ENCODE data around the gene MTRF1L.

Gene MTRF1L

DNA sequence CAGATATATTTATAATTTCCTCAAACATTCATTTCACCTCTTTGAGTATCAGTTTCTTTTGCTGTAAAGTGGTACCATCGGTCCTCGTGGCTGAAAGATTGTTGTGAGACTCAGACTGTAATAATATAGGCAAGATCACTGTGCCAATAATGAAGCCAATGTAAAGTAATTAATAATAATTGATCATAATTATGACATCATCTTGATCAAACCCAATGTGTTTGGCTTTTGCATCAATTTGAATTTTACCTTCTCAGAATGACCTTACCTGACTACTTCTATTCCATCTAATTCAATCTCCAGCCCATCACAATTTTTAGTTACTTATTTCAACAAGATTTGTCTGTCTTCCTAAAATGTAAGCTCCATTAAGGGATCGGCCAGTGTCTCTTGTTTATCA lies 15.8 kb upstream of the MTRF1L start:
- Histone ChIP-seq H3K27me3 (ENCODE audit: insufficient read depth, poor library complexity, severe bottlenecking) (peaks cover 2% of the 10 kb centered on the region), H3K27ac (replicated peaks) (no peak overlapping the region), H3K4me3 (replicated peaks; ENCODE audit: insufficient read depth, low read length) (no peak overlapping the region)
- DNase-seq (ENCODE audit: low read depth in 1 of 2, low spot score in 1 of 2), result no peak
- TF ChIP-seq, protein P1, sequence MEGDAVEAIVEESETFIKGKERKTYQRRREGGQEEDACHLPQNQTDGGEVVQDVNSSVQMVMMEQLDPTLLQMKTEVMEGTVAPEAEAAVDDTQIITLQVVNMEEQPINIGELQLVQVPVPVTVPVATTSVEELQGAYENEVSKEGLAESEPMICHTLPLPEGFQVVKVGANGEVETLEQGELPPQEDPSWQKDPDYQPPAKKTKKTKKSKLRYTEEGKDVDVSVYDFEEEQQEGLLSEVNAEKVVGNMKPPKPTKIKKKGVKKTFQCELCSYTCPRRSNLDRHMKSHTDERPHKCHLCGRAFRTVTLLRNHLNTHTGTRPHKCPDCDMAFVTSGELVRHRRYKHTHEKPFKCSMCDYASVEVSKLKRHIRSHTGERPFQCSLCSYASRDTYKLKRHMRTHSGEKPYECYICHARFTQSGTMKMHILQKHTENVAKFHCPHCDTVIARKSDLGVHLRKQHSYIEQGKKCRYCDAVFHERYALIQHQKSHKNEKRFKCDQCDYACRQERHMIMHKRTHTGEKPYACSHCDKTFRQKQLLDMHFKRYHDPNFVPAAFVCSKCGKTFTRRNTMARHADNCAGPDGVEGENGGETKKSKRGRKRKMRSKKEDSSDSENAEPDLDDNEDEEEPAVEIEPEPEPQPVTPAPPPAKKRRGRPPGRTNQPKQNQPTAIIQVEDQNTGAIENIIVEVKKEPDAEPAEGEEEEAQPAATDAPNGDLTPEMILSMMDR (IDR thresholded peaks at IDR 0.05; ENCODE audit: insufficient read depth, low read length), result no peak
- TF ChIP-seq GABPA (IDR thresholded peaks at IDR 0.05; ENCODE audit: low read depth) (no peak), SPI1 (IDR thresholded peaks at IDR 0.05; ENCODE audit: borderline replicate concordance, low read depth) (no peak), POLR2AphosphoS5 (IDR thresholded peaks at IDR 0.05; ENCODE audit: low read depth) (no peak)
- TF ChIP-seq, protein P2, sequence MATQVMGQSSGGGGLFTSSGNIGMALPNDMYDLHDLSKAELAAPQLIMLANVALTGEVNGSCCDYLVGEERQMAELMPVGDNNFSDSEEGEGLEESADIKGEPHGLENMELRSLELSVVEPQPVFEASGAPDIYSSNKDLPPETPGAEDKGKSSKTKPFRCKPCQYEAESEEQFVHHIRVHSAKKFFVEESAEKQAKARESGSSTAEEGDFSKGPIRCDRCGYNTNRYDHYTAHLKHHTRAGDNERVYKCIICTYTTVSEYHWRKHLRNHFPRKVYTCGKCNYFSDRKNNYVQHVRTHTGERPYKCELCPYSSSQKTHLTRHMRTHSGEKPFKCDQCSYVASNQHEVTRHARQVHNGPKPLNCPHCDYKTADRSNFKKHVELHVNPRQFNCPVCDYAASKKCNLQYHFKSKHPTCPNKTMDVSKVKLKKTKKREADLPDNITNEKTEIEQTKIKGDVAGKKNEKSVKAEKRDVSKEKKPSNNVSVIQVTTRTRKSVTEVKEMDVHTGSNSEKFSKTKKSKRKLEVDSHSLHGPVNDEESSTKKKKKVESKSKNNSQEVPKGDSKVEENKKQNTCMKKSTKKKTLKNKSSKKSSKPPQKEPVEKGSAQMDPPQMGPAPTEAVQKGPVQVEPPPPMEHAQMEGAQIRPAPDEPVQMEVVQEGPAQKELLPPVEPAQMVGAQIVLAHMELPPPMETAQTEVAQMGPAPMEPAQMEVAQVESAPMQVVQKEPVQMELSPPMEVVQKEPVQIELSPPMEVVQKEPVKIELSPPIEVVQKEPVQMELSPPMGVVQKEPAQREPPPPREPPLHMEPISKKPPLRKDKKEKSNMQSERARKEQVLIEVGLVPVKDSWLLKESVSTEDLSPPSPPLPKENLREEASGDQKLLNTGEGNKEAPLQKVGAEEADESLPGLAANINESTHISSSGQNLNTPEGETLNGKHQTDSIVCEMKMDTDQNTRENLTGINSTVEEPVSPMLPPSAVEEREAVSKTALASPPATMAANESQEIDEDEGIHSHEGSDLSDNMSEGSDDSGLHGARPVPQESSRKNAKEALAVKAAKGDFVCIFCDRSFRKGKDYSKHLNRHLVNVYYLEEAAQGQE (IDR thresholded peaks at IDR 0.05; ENCODE audit: insufficient replicate concordance, low read depth), result no peak

DNA sequence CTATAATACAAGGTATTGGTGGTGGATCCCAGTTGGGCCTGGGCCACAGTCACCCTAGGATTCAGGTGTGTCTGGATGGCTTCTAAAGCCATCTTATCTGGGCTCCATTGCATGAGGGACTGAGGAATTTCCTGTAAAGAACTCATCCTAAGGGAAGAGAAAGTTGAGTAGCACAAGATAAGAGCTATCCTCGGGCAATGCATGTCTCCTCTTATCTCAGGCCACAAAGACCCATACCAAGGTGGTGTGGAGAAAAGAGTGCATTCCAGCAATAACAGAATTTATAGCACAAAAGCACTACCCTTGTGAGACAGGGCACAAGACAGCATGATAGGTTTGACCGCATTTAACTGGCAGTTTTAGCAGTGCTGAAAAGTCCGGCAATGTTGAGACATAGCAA lies 14.3 kb upstream of the MTRF1L start:
- no peak overlapping the region for H3K4me3 ChIP-seq (replicated peaks; ENCODE audit: insufficient read depth, low read length)
- no peak for DNase-seq (ENCODE audit: low read depth in 1 of 2, low spot score in 1 of 2)
- peaks cover 2% of the 10 kb centered on the region for H3K27me3 ChIP-seq (ENCODE audit: insufficient read depth, poor library complexity, severe bottlenecking)
- TF ChIP-seq, protein P2 (IDR thresholded peaks at IDR 0.05; ENCODE audit: insufficient replicate concordance, low read depth), result no peak
- TF ChIP-seq, protein P1 (IDR thresholded peaks at IDR 0.05; ENCODE audit: insufficient read depth, low read length), result no peak
- no peak for TF ChIP-seq SPI1 (IDR thresholded peaks at IDR 0.05; ENCODE audit: borderline replicate concordance, low read depth)
- TF ChIP-seq GABPA (IDR thresholded peaks at IDR 0.05; ENCODE audit: low read depth), result no peak
- no peak for TF ChIP-seq POLR2AphosphoS5 (IDR thresholded peaks at IDR 0.05; ENCODE audit: low read depth)
- H3K27ac ChIP-seq (replicated peaks), result no peak overlapping the region

DNA sequence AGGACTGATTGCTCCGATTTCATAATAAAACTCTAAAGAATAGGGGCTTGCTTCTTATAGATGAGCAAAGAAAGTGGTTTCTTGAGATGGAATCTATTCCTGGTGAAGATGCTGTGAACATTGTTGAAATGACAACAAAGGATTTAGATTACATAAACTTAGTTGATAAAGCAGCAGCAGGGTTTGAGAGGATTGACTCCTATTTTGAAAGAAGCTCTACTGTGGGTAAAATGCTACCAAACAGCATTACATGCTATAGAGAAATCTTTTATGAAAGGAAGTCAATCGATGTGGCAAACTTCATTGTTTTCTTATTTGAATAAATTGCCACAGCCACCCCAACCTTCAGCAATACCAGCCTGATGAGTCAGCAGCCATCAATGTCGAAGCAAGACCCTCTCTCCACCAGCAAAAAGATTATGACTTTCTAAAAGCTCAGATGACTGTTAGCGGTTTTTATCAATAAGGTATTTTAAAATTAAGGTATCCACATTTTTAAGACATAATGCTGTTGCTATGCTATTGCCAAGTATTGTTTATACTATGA lies 12.7 kb upstream of the MTRF1L start:
- no peak overlapping the region for H3K4me3 ChIP-seq (replicated peaks; ENCODE audit: insufficient read depth, low read length)
- H3K27ac ChIP-seq (replicated peaks), result no peak overlapping the region
- no peak for DNase-seq (ENCODE audit: low read depth in 1 of 2, low spot score in 1 of 2)
- TF ChIP-seq, protein P1 (IDR thresholded peaks at IDR 0.05; ENCODE audit: insufficient read depth, low read length), result no peak
- TF ChIP-seq POLR2AphosphoS5 (IDR thresholded peaks at IDR 0.05; ENCODE audit: low read depth) (no peak), GABPA (IDR thresholded peaks at IDR 0.05; ENCODE audit: low read depth) (no peak), SPI1 (IDR thresholded peaks at IDR 0.05; ENCODE audit: borderline replicate concordance, low read depth) (no peak)
- TF ChIP-seq, protein P2 (IDR thresholded peaks at IDR 0.05; ENCODE audit: insufficient replicate concordance, low read depth), result no peak
- H3K27me3 ChIP-seq (ENCODE audit: insufficient read depth, poor library complexity, severe bottlenecking), result peaks cover 2% of the 10 kb centered on the region
